Pancreas (tissue), 10 donors: ENCODE measurements around the gene GNAL. TPM values are rescaled to one million over a fixed set of nuclear protein-coding genes. Genes with fewer than 3 reads are reported as not detected.
"Not testable (repeated sequence)": the region's sequence is repeated elsewhere in the genome, so short reads cannot be mapped to it uniquely, and the experiment has no call there.

Experiments
- ATAC-seq, 4 donors: fragments of 200-7000 bp; cut with Tn5 transposase; one replicate each; pipeline versions ENCODE4 v1.8.0 to v1.9.1; 2020; ENCODE audit warnings: mild to moderate bottlenecking in 4 of 4, moderate library complexity in 4 of 4
- DNase-seq, 6 donors: peaks; one replicate each; pipeline ENCODE4 v3.0.0-alpha.2; 2020
- FAIRE-seq: peaks from 2 replicates; lab custom pipeline; 2012; peaks lifted over from hg19 to GRCh38; lab: Jason Lieb, UNC
- H3K27ac ChIP-seq, 4 donors: fragments of 200-600 bp; sonication (generic); 1 replicate in 3 of 4; 2 replicates in 1 of 4; pipeline versions ENCODE4 v1.5.0 to v1.8.0; 2020
- H3K27me3 ChIP-seq, 4 donors: fragments of 200-600 bp; one replicate each; pipeline ENCODE4 v1.8.0; 2021
- H3K36me3 ChIP-seq, 3 donors: fragments of 200-600 bp; sonication (generic) in 1 of 3; one replicate each; pipeline versions ENCODE4 v1.5.0 to v1.8.0; 2020 to 2021
- H3K4me1 ChIP-seq, 3 donors: fragments of 200-600 bp; one replicate each; pipeline ENCODE4 v1.8.0; 2021
- H3K4me3 ChIP-seq, 4 donors: fragments of 200-600 bp; sonication (generic) in 2 of 4; one replicate each; pipeline versions ENCODE4 v1.5.0 to v1.8.0; 2020 to 2021
- H3K9me3 ChIP-seq, 4 donors: fragments of 200-600 bp; one replicate each; pipeline ENCODE4 v1.8.0; 2021
- CTCF ChIP-seq, 4 donors: fragments of 200-600 bp; sonication (generic) in 3 of 4; IDR thresholded peaks; one replicate each; pipeline versions ENCODE4 v1.5.0 to v1.8.0; 2021; ENCODE audit warnings: antibody characterized with exemption in 4 of 4
- WGBS, 2 donors: extraction: QIAGEN DNeasy Blood & Tissue Kit; methylation state at CpG; one replicate each; pipeline ENCODE4 v1.1.7; 2013; 5-methylcytosine and 5-hydroxymethylcytosine counted together
- intact Hi-C, 3 donors: fragments of 100-400 bp; cut with DNase I; formaldehyde crosslinking; loops; one replicate each; pipeline versions ENCODE4 v1.11.1 to v1.14.2; 2022
- polyA plus RNA-seq, 2 donors: library from polyadenylated mRNA; stranded (reverse); fragments of 200-250 nt; gene quantifications; one replicate each; pipeline ENCODE4 v1.2.3, GENCODE V29; 2013
- total RNA-seq, 6 donors: library from RNA; stranded (reverse); fragmentation: NEBNext Ultra II Directional in 4 of 6; extraction: Animal tissue kit (Norgen Biotek cat#: 25700) in 4 of 6; gene quantifications; one replicate each; pipeline versions ENCODE4 v1.2.1 to v1.2.4, GENCODE V29; 2021 to 2023
- donor health status: healthy with polysubstance abuse.
- donor health status: DM: no; HTN: no; CAD: no; lungs with moderate emphysema.
- donor health status: DM: no; HTN: no; CAD: no.
- donor health status: control.
- donor health status: control.
- donor health status: Bipolar disorder and iron deficiency.
- donor health status: DM: yes; HTN: yes; CAD: no.
- donor health status: DM: no; HTN: no; CAD: no.
- donor health status: DM: no; HTN: no; CAD: no.
- donor health status: DM: yes; HTN: yes; CAD: no.

Gene GNAL
- total RNA-seq: 1 to 10 TPM in 3 of 6 donors, under 1 TPM in 3; 0.22 to 2.2 (median 1.0) TPM
- under 1 TPM; 0.70 to 0.72 TPM for polyA plus RNA-seq

GRCh38 chr18:11688972-11689668 lies at the start of gene GNAL:
TSS of gene GNAL (plus strand) at chr18:11689264. CDS start at chr18:11689564, 300 bp downstream.
- ATAC-seq: peak; percentile 98 to 99 (median 98)
- Histone ChIP-seq H3K4me3 (peak within 1 kb of the TSS; percentile 61 to 82 (median 67)), H3K27me3 (peaks cover 0 to 19% (median 0%) of the 10 kb centered on the region in 4 donors), H3K9me3 (no peaks in the 10 kb centered on the region), H3K4me1 (peaks cover 0 to 3% (median 0%) of the 10 kb centered on the region in 3 donors), H3K36me3 (no peaks in the 10 kb centered on the region), H3K27ac (no peak within 1 kb of the TSS)
- intact Hi-C loops: no loop called here
- FAIRE-seq: no peak
- 0 to 1% methylated on average over 66 to 77 of the region's 77 CpGs for WGBS, 2 donors
- TF ChIP-seq CTCF (IDR thresholded peaks at IDR 0.05): no peak
- DNase-seq: peak; percentile 70 to 90 (median 80)

- H3K27me3 ChIP-seq, H3K4me1 ChIP-seq, H3K4me3 ChIP-seq, FAIRE-seq, DNase-seq, H3K27ac ChIP-seq, H3K36me3 ChIP-seq, H3K9me3 ChIP-seq, intact Hi-C loops, ATAC-seq: not testable (repeated sequence)
- WGBS, 2 donors: 87 to 94% methylated on average over 19 to 23 of the region's 23 CpGs
These were observed 41.8 kb upstream of the GNAL start for GRCh38 chr18:11647310-11647709.

- 92 to 96% methylated on average over 25 to 26 of the region's 26 CpGs for WGBS, 2 donors
- H3K36me3 ChIP-seq, H3K4me3 ChIP-seq, FAIRE-seq, ATAC-seq, H3K27me3 ChIP-seq, H3K4me1 ChIP-seq, H3K9me3 ChIP-seq, H3K27ac ChIP-seq, intact Hi-C loops, DNase-seq: not testable (repeated sequence)
These were observed 41.3 kb upstream of the GNAL start for GRCh38 chr18:11647804-11648203.

GRCh38 chr18:11649839-11650238 lies 39.2 kb upstream of the GNAL start:
- Histone ChIP-seq H3K4me1 (no peaks in the 10 kb centered on the region), H3K36me3 (no peaks in the 10 kb centered on the region), H3K27me3 (no peaks in the 10 kb centered on the region), H3K27ac (no peak overlapping the region), H3K4me3 (no peak overlapping the region), H3K9me3 (no peaks in the 10 kb centered on the region)
- ATAC-seq (no peak), FAIRE-seq (no peak), DNase-seq (no peak)
- TF ChIP-seq CTCF (IDR thresholded peaks at IDR 0.05): no peak
- WGBS, 2 donors: 53 to 58% methylated on average over 4 of the region's 4 CpGs
- intact Hi-C loops: no loop called here

- no peaks in the 10 kb centered on the region for H3K27me3 ChIP-seq
- no peak overlapping the region for H3K27ac ChIP-seq
- H3K9me3 ChIP-seq: no peaks in the 10 kb centered on the region
- H3K4me3 ChIP-seq: no peak overlapping the region
- no peak for TF ChIP-seq CTCF (IDR thresholded peaks at IDR 0.05)
- DNase-seq: no peak
- WGBS, 2 donors: 55 to 58% methylated on average over 3 of the region's 3 CpGs
- FAIRE-seq: no peak
- no peaks in the 10 kb centered on the region for H3K36me3 ChIP-seq
- H3K4me1 ChIP-seq: no peaks in the 10 kb centered on the region
- ATAC-seq: no peak
- intact Hi-C loops: no loop called here
These were observed 37.2 kb upstream of the GNAL start for GRCh38 chr18:11651899-11652298.

- H3K27me3 ChIP-seq: no peaks in the 10 kb centered on the region
- no peak for TF ChIP-seq CTCF (IDR thresholded peaks at IDR 0.05)
- no peak overlapping the region for H3K27ac ChIP-seq
- no peak for DNase-seq
- no peak overlapping the region for H3K4me3 ChIP-seq
- no peaks in the 10 kb centered on the region for H3K4me1 ChIP-seq
- no peak for FAIRE-seq
- intact Hi-C loops: no loop called here
- no peaks in the 10 kb centered on the region for H3K9me3 ChIP-seq
- WGBS, 2 donors: 72 to 77% methylated on average over 10 of the region's 10 CpGs
- ATAC-seq: no peak
- no peaks in the 10 kb centered on the region for H3K36me3 ChIP-seq
These were observed 35.5 kb upstream of the GNAL start for GRCh38 chr18:11653521-11653920.
